AG04450 (cell line): Measurements from ENCODE around the gene PRG2. TPM values are rescaled to one million over a fixed set of nuclear protein-coding genes. Genes with fewer than 3 reads are reported as not detected.

Experiments
- CTCF ChIA-PET: fragments of 300-600, 350-600 bp; formaldehyde crosslinking; extraction: SDS; loops from one replicate; lab custom pipeline; 2022; ENCODE audit warnings: antibody characterized with exemption, inconsistent platforms; lab: Charles Lee
- POLR2A ChIA-PET: fragments of 350-600 bp; formaldehyde crosslinking; extraction: SDS; loops from one replicate; lab custom pipeline; 2021; ENCODE audit warnings: antibody characterized with exemption, inconsistent platforms; lab: Yijun Ruan, JAX
- DNase-seq: peaks from one replicate; pipeline ENCODE4 v3.0.0-alpha.2; 2011; ENCODE audit warnings: low read depth, low spot score
- H3K27ac ChIP-seq: one replicate; pipeline ENCODE4 v1.5.1; 2012; ENCODE audit warnings: low read depth, low read length, control low read depth
- H3K27me3 ChIP-seq: one replicate; pipeline ENCODE4 v1.6.0; 2012; ENCODE audit warnings: low read length; ENCODE audit not compliant: control insufficient read depth, insufficient read depth
- H3K4me3 ChIP-seq: 2 replicates; pipeline ENCODE4 v1.5.1; 2011; ENCODE audit warnings: mild to moderate bottlenecking, low read depth, low read length, control low read depth
- H3K9me3 ChIP-seq: 2 replicates; pipeline ENCODE4 v1.5.1; 2012; ENCODE audit warnings: low read length; ENCODE audit not compliant: control insufficient read depth, insufficient read depth
- CTCF ChIP-seq: IDR thresholded peaks from 2 replicates; pipeline ENCODE4 v1.5.1; 2011; ENCODE audit warnings: low read depth, low read length, control low read depth, inconsistent platforms
- polyA plus RNA-seq: library from polyadenylated mRNA; depleted of rRNA; stranded (reverse); fragments of >200 nt; gene quantifications from 2 replicates; pipeline ENCODE4 v1.2.3, GENCODE V29; 2011

The PRG2 gene
- polyA plus RNA-seq, 1 experiment = not detected

- TF ChIP-seq CTCF = no peak
- ChIA-PET POLR2A (no interaction called here), CTCF (no interaction called here)
- no peak for DNase-seq
- H3K9me3 ChIP-seq = no peaks in the 10 kb centered on the region
- no peak overlapping the region for H3K27ac ChIP-seq
- H3K27me3 ChIP-seq = peaks cover 28% of the 10 kb centered on the region
- H3K4me3 ChIP-seq = no peak overlapping the region
Measured at GRCh38 chr11:57387289-57388030, 3.0 kb downstream of the PRG2 start.

GRCh38 chr11:57386178-57386940 is 4.1 kb downstream of the PRG2 start:
- Histone ChIP-seq H3K4me3 (no peak overlapping the region), H3K27me3 (peaks cover 29% of the 10 kb centered on the region), H3K27ac (no peak overlapping the region), H3K9me3 (no peaks in the 10 kb centered on the region)
- no peak for TF ChIP-seq CTCF
- CTCF ChIA-PET = no interaction called here
- POLR2A ChIA-PET = no interaction called here
- no peak for DNase-seq

GRCh38 chr11:57380975-57381374 is 9.5 kb downstream of the PRG2 start, which contains the start of gene PRG3:
Gene PRG3 (minus strand): TSS chr11:57381150. CDS start chr11:57380708, 442 bp downstream.
- no peak within 1 kb of the TSS for H3K4me3 ChIP-seq
- POLR2A ChIA-PET = no interaction called here
- no peak for DNase-seq
- no peak within 1 kb of the TSS for H3K27ac ChIP-seq
- H3K27me3 ChIP-seq = peaks cover 2% of the 10 kb centered on the region
- CTCF ChIA-PET = no interaction called here
- no peak for TF ChIP-seq CTCF
- no peaks in the 10 kb centered on the region for H3K9me3 ChIP-seq

GRCh38 chr11:57379732-57380131 is 10.7 kb downstream of the PRG2 start:
- DNase-seq = no peak
- POLR2A ChIA-PET = no interaction called here
- CTCF ChIA-PET = no interaction called here

More at GRCh38 chr11:57379732-57380131, 10.7 kb downstream of the PRG2 start:
- peaks cover 2% of the 10 kb centered on the region for H3K27me3 ChIP-seq
- H3K4me3 ChIP-seq = no peak overlapping the region
- no peak overlapping the region for H3K27ac ChIP-seq
- no peak for TF ChIP-seq CTCF
- H3K9me3 ChIP-seq = no peaks in the 10 kb centered on the region
